Skeletal muscle tissue (tissue), 4 donors: ENCODE data around the gene RNF125. TPM values are rescaled to one million over a fixed set of nuclear protein-coding genes. Genes with fewer than 3 reads are reported as not detected.

ENCODE experiments used
- H3K27ac ChIP-seq: one replicate; pipeline ENCODE4 v1.7.0; 2013; ENCODE audit warnings: mild to moderate bottlenecking, low read depth, low read length, inconsistent platforms
- H3K27me3 ChIP-seq, 3 donors: one replicate each; pipeline ENCODE4 v1.7.0; 2013; ENCODE audit warnings: low read length in 3 of 3; ENCODE audit not compliant: control insufficient read depth in 3 of 3, insufficient read depth in 3 of 3
- H3K36me3 ChIP-seq, 3 donors: one replicate each; pipeline ENCODE4 v1.7.0; 2013; ENCODE audit warnings: low read length in 3 of 3; ENCODE audit not compliant: control insufficient read depth in 3 of 3, insufficient read depth in 3 of 3
- H3K4me1 ChIP-seq, 3 donors: one replicate each; pipeline ENCODE4 v1.7.0; 2013; ENCODE audit warnings: low read length in 3 of 3, mild to moderate bottlenecking in 3 of 3; ENCODE audit not compliant: control insufficient read depth in 3 of 3, insufficient read depth in 3 of 3
- H3K4me3 ChIP-seq, 3 donors: one replicate each; pipeline ENCODE4 v1.7.0; 2013; ENCODE audit warnings: low read length in 3 of 3
- H3K9ac ChIP-seq, 3 donors: one replicate each; pipeline ENCODE4 v1.7.0; 2013; ENCODE audit warnings: low read length in 3 of 3, mild to moderate bottlenecking in 3 of 3, moderate library complexity in 2 of 3, low read depth in 1 of 3
- H3K9me3 ChIP-seq, 3 donors: one replicate each; pipeline ENCODE4 v1.7.0; 2013; ENCODE audit warnings: low read length in 3 of 3; ENCODE audit not compliant: control insufficient read depth in 3 of 3
- total RNA-seq: library from RNA; depleted of rRNA; stranded (reverse); fragments of >200 nt; gene quantifications from one replicate; pipeline ENCODE4 v1.2.3, GENCODE V29; 2014
- donor health status: Osteomylitis.

RNF125 gene
- total RNA-seq, 1 donor from 2014 or later, result 9.4 TPM

GRCh38 chr18:32048507-32049091 lies 30.0 kb downstream of the RNF125 start:
- Histone ChIP-seq H3K27me3 (no peaks in the 10 kb centered on the region), H3K27ac (peak overlapping the region; percentile 48), H3K9ac (no peak overlapping the region), H3K4me3 (no peak overlapping the region), H3K4me1 (peaks cover 4 to 5% (median 4%) of the 10 kb centered on the region in 3 donors), H3K36me3 (no peaks in the 10 kb centered on the region), H3K9me3 (no peaks in the 10 kb centered on the region)

GRCh38 chr18:32049393-32050171 lies 31.0 kb downstream of the RNF125 start:
- peaks cover 4 to 5% (median 4%) of the 10 kb centered on the region in 3 donors for H3K4me1 ChIP-seq
- no peaks in the 10 kb centered on the region for H3K9me3 ChIP-seq
- no peak overlapping the region for H3K27ac ChIP-seq
- no peaks in the 10 kb centered on the region for H3K36me3 ChIP-seq
- H3K4me3 ChIP-seq, result no peak overlapping the region
- H3K9ac ChIP-seq, result no peak overlapping the region
- no peaks in the 10 kb centered on the region for H3K27me3 ChIP-seq

GRCh38 chr18:32056613-32057358 lies 38.2 kb downstream of the RNF125 start:
- H3K4me1 ChIP-seq, result no peaks in the 10 kb centered on the region
- no peak overlapping the region for H3K27ac ChIP-seq
- no peaks in the 10 kb centered on the region for H3K36me3 ChIP-seq
- no peak overlapping the region for H3K4me3 ChIP-seq
- no peak overlapping the region for H3K9ac ChIP-seq
- no peaks in the 10 kb centered on the region for H3K27me3 ChIP-seq
- no peaks in the 10 kb centered on the region for H3K9me3 ChIP-seq

- Histone ChIP-seq H3K4me3 (no peak overlapping the region), H3K27me3 (no peaks in the 10 kb centered on the region), H3K4me1 (no peaks in the 10 kb centered on the region), H3K9me3 (no peaks in the 10 kb centered on the region), H3K9ac (no peak overlapping the region), H3K36me3 (no peaks in the 10 kb centered on the region), H3K27ac (no peak overlapping the region)
These were observed 39.1 kb downstream of the RNF125 start for GRCh38 chr18:32057624-32058165.

GRCh38 chr18:32060026-32060425 lies 41.4 kb downstream of the RNF125 start:
- Histone ChIP-seq H3K36me3 (no peaks in the 10 kb centered on the region), H3K9ac (no peak overlapping the region), H3K4me3 (no peak overlapping the region), H3K27ac (no peak overlapping the region), H3K27me3 (no peaks in the 10 kb centered on the region), H3K9me3 (no peaks in the 10 kb centered on the region), H3K4me1 (no peaks in the 10 kb centered on the region)

GRCh38 chr18:32067375-32068167 lies 48.9 kb downstream of the RNF125 start:
- Histone ChIP-seq H3K27ac (no peak overlapping the region), H3K4me3 (no peak overlapping the region), H3K4me1 (no peaks in the 10 kb centered on the region), H3K9ac (no peak overlapping the region), H3K9me3 (no peaks in the 10 kb centered on the region), H3K27me3 (no peaks in the 10 kb centered on the region), H3K36me3 (no peaks in the 10 kb centered on the region)

- H3K27me3 ChIP-seq, result no peaks in the 10 kb centered on the region
- H3K4me1 ChIP-seq, result no peaks in the 10 kb centered on the region
- no peaks in the 10 kb centered on the region for H3K9me3 ChIP-seq
- no peaks in the 10 kb centered on the region for H3K36me3 ChIP-seq
- H3K9ac ChIP-seq, result no peak overlapping the region
- H3K27ac ChIP-seq, result no peak overlapping the region
- no peak overlapping the region for H3K4me3 ChIP-seq
These were observed 53.7 kb downstream of the RNF125 start for GRCh38 chr18:32072321-32072720.

GRCh38 chr18:32074206-32074605 lies 55.6 kb downstream of the RNF125 start:
- Histone ChIP-seq H3K4me1 (no peaks in the 10 kb centered on the region), H3K27ac (no peak overlapping the region)

GRCh38 chr18:32078845-32079244 lies 60.2 kb downstream of the RNF125 start:
- Histone ChIP-seq H3K36me3 (no peaks in the 10 kb centered on the region), H3K9ac (no peak overlapping the region), H3K4me1 (no peaks in the 10 kb centered on the region), H3K9me3 (no peaks in the 10 kb centered on the region), H3K4me3 (no peak overlapping the region), H3K27ac (no peak overlapping the region), H3K27me3 (no peaks in the 10 kb centered on the region)

More at GRCh38 chr18:32074206-32074605, 55.6 kb downstream of the RNF125 start:
- H3K9me3 ChIP-seq, result no peaks in the 10 kb centered on the region
- no peaks in the 10 kb centered on the region for H3K27me3 ChIP-seq
- no peak overlapping the region for H3K9ac ChIP-seq
- no peaks in the 10 kb centered on the region for H3K36me3 ChIP-seq
- H3K4me3 ChIP-seq, result no peak overlapping the region
